ENCODE measurements around the gene HDGF.

The HDGF gene

DNA sequence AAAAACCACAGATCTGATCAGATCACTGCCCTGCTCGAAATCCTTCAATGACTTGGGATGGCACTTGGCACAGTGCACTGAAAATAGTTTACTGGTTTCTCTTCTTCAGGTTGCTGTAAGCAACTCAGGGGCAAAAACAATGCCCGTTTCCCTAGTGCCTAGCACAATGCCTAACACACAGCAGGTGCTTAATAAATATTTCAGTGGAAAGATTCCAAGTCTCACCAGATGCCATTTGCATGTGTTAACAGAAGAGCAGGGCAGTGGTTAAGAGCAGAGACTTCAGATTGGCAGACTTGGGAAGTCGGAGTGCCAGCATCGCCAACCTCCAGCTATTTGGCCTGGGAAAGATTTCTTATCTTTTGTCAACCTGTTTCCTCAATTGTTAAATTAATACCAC, 34.1 kb downstream of the HDGF start:
- no peak for DNase-seq

DNA sequence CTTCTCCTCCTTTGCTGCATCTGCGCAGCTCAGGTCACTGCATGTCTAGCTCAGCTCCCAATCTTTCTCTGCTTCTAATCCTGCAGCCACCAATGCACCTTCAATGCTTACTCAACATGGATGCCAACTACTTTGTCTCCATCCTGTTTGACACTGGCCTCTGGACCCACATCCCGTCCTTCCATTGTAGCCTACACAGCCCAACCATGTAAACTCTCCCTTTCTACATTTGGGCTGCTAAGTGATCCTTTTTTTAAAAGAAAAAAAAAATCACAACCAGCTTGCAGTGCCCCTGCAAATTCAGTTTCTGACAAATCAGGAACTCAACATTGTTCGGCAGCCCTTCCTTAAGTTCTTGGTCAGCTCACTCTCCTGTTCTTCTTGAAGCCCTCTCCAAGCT, 36.6 kb downstream of the HDGF start:
- no peak for DNase-seq

DNA sequence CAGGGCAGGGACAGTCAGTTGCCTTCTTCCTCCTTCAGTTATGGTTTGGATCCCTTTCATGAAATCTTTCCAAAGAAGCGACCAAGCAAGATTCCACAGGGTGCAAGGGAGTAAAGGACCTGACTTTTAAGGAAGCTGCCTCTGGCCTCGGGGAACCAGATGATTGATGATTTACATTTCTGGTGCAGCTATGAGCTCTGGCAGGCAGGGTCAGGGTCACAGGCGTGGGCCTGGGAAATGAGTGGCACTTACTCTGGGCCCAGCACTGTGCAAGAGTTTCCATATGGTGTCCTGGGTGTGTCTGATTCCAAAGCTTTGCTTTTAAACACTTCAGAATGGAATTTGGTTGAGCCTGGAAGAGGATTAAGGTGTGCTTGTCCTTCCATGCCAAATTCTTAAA, 38.8 kb downstream of the HDGF start:
- DNase-seq: no peak

DNA sequence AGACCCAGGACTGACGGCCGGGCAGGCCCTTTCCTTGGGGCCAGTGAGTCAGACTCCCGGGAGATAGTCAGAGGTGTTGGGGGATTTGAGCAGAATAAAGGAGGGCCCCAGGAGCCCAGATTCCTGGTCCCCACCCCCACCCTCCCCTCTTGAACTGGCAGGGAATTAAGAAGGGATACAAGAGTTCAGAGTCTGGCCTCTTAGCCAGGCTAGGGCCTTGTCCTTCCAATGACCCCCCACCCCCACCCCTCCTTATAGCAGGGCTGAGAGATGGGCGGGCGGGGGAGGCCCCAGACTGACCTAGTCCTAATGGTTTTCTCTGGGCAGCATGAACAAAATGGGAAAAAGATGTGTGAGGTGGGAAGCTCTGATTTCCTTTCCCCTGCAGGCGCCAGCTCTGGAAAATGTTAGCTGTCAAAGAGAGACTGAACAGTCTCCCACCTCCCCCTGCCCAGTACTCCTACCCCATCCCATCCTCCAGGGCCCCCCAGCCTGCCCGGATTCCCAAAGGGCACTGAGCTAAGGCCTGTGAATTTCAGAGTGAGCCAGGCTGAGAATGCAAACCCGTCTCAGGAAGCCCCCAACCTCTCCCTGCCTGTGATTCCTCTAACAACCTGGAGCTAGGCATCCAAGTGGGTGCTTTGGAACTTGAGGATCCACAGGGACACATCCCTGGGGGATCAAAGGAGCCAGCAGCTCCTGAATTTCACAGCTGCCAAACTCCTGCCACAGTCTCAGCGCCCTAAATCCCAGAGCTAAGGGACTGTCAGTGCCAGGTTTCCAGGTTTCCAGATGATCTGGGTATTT, 40.3 kb downstream of the HDGF start:
- DNase-seq: no peak

DNA sequence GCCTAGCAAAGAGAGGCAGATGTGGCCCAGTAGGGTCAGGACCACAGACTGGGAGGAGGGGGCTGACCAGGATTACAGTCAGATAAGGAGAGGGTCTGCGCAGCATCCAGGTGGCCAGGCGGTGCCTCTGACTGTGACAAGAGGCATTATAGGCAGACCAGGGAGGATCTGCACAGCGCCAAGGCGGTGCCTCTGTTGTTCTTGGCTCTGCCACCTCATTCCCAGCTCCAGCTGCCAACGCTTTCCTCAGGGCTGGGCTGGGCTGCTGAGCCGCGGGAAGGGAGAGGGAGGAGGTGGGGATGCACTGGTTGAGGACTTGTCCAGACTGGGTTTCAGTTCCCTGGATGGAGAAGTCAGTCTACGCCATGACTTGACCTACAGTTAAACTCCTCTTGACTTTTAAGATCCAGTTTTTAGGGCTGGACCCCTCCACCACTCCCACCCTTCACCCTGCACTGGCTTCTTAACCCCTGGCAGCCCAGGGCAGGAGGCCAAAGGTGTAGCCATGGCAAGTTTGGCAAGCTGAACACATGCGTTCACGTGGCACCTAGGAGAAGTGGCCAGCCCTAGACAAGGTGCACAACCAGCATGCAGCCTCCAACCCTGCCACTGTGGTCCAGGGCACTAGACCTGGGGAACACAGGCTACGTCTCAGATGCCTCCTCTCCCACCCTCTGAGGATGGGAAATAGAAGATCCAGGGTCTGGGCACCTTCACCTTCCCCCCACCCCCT, 41.6 kb downstream of the HDGF start:
- no peak for DNase-seq

DNA sequence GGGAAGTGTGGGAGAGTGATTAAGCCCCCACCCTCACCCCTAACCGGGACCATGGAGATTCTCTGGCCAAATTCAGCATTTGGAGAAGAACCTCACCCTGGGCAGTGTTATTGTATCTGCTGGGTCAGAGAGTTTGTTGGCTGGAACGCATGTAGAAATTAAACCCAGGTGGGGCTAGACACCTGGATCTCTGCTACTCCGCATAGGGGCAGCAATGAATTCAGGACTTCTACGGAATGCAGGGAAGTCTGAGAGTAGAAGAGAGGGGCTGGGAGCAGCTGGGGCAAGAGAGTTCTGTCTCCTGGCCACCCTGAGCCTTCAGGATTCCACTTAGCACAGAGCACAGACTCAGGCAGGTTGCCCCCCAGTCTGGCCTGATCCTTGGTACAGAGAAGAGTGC, 42.4 kb downstream of the HDGF start:
- DNase-seq: no peak

DNA sequence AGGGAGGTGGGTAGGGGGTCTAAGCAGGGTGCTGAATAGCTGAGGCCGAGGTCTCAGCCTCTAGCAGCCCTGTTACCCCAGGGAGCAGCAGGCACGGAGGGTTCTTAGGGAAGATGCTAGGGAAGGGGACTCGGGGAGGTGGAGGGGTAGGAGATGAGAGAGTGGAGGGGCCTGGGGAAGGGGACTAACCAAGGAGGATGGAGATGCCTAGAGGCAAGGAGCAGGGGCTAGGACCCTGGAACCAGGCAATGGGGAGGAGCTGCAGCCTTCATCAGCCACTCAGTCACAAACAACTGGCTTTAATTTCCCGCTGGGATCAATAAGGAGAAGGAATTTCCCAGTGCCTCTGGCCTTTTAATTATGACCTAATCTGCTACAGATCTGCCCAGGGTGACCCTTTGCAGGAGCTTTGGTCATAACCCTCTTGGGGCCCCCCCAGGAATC, 43.2 kb downstream of the HDGF start:
- DNase-seq: no peak

DNA sequence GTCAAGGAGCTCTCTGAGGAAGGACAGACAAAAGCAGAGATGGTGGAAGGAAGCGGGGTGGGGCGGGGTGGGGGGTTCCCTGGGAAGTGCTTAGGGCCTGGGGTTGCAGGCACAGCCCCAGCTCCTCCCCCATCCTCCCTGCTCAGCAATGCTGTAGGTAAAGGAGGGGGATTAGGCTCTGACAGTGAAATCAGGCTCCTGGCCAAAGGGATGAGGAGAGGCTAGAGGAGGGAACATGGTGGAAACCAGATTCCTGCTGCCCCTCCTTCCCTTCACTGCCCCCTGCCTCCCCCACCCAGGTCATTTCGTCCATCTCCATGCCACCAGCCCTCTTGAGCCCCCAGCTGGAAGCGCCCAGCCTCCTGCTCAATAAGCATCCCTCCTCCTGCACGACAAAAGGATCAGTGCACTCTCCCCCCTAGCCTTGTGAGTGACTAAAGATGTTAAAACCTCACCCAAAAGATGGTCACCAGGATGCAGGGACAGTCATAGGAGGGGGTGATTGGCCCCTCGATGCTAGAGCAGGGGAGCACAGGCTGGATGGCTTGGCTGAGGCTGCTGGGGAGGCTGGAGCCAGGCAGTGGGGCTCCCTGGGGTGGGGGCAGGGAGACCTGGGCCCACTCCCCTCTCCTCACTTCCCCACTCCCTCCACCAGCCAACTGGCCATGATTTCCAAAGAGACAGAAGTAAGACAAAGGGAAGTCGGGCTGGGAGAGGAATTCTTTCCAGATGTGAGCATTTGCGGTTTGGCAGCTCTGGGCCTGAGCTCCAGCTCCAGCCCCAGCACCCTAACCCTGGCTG, 43.9 kb downstream of the HDGF start:
- no peak for DNase-seq

DNA sequence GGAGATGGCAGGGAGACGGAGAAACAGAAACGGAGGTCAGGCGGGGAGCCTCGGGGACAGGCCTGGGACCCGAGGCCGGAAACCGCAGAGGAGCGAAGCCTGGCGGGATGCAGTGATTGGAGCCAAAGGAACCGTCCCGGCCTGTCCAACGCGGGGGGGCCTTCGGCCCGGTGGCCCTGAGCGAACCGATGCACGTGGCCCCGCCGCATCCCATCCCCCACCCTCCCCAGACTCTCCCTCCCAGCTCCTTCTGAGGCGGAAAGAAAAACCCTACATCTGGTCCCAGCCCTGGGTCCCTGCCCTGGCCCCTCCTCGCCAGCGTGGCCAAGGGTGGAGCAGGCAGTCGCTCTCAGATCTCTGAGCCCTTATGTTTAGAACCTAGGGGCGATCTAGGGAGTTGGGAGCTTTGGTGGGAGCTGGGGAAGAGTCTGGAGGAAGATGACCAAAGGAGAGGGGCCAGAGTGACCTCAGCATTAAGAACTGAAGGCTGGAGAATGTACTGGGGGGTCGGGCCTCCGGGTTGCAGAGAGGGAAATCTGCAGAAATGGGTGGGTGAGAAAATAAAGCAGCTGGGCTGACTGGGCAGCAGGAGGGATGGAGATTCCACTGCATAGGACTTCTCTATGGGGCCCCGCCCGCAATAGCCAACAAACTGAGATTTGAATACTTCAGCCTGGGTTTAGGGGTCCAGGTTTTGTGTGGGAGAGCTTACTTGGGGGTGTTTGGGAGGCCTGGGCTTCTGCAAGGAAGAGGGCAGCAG, 44.6 kb downstream of the HDGF start:
- DNase-seq: no peak

DNA sequence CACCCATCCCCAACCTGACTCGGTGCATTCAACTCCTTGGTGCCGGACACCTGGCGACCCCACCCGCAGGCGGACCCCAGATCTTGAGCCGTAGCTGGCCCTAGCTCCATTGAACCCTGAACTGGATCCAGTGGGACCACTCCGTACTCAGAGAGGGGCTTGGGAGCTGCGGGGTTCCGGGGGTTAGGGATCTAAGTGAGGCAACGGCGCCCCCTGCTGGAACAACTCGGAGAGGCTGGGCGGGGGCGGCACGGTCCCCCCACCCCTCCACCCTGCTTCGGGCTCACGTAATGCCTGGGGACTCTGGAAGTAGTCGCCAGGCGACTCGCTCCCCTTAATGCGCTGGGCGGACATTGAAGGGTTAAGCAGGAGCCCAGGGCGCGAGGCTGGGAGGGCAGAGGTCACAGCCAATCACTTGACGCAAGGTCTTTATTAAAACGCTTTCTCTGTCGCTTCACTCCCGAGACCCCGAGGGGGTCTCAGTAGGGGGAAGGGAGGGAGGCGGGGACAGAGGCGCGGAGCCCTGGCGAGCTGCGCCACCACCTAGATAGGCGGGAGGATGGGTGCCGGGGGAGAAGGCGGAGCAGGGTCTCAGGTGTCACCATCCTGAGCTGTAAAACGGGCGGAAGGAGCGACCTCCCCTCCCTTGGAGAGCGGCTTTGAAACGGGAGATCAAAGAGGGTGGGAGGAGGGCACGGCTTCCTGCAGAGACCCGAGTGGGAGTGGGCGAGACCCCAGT, 45.4 kb downstream of the HDGF start:
- DNase-seq: peak in 1 of 2 donors; percentile 21

DNA sequence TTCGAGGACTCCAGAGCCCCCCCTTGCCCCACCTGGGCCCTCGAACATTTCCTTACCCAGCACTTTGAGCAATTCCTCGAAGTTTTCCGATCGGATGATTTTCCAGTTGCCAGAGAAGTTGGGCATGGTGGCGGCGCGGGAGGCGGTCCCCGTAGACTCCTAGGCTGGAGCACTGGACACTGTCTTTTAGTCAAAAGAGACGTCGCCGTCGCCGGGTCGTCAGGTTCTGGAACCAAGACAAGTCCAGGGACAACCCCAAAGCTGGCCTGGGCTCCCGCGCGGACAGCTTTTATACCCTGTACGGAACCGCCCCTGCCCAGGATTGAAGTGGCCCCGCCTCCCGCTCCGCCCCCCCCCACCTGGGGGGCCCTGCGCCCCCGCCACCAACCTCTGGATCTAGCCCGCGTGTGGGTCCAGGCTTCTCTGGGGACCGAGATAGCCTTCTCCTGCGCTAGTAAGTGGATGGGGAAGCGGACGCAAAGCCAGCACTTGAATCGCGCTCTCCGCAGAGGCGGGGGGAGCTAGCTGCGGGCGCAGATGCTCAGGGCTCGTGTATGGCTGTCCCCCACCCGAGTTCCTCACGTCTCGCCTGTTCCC, 46.1 kb downstream of the HDGF start, which contains the start of gene CRABP2:
TSS of gene CRABP2 (minus strand) at position 263 of the 597 bp plus-strand sequence. CDS start at position 126, 137 bp downstream.
- DNase-seq: no peak

DNA sequence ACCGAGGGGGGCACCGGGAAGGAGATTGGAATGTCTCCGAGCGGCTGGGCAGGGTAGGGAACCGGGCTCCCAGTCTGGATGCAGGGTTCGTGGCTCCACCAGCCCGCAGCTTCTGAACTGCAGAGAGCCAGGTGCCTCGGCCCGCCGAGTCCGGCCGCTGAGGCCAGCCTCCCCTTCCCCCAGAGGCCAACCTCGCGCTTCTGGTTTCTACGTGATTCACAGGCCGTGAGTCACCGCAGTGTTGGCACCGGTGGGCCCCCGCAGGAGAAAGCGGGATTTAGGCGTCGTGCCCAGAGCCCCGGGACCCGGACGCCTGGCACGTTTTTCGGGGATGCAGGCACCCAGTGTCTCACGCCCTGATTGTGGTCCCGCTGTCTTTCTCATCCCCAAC, 46.5 kb downstream of the HDGF start:
- no peak for DNase-seq

DNA sequence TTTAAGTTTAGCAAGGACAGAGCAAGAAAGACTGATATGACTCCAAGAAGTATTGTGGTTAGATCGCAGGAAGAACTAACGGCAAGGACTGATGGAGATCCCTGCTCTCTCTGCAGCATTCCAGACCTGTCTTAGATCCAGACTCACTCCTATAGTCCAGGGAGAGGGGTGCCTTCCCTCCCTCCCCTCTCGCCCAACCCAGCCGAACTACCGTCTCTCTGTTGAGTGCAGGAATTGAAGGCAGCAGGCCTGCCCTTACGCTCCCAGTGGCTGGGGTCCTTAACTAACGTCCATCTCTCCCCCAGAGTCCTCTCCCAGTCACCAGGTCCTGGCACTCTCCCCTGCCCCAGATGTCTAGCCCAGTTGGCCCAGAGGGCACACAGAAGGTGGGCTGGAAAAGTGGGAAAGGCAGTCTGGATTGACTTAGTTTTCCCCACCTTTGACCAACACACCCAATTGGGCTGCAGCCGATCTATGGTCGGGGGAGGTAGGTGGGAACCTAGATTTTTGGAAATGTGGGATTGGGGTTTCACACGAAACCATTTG, 47.2 kb downstream of the HDGF start:
- DNase-seq: no peak

DNA sequence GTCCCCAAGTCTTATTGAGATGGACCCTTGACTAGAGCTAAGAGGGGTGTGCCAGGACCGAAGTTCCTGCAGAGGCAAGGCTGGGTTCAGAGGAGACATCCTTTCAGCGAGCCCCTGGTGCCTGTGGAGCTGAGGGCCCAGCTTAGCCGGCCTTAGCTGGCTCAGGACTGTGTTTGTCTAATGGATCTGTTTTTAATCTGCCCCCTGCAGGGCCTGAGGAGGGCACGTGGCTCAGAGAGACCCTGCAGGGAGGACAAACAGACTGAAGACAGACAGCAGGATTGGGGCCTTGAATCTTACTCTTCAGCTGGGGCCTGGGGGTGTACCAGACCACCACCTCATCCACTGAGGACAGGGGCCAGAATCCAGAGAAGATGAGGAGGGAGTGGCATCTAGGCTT, 47.7 kb downstream of the HDGF start:
- no peak for DNase-seq

DNA sequence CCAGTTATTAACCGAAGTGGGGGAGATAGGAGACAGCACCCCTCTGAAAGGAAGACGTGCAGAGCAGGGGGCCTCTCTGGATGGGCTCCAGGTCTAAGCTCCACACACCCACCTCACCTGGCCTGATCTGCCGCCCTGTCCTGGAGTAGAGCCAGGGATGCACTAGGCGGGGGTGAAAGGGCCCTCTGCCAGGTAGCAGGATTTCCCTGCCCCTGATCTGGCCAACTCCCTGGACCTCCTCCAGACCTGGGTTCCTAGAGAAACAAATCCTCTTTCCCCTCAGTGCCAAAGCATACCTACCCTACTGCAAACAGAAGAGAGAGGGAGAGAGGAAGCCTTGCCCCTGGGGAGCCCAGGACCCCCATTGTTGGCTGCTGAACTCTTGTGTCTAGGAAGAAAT, 48.1 kb downstream of the HDGF start:
- no peak for DNase-seq

DNA sequence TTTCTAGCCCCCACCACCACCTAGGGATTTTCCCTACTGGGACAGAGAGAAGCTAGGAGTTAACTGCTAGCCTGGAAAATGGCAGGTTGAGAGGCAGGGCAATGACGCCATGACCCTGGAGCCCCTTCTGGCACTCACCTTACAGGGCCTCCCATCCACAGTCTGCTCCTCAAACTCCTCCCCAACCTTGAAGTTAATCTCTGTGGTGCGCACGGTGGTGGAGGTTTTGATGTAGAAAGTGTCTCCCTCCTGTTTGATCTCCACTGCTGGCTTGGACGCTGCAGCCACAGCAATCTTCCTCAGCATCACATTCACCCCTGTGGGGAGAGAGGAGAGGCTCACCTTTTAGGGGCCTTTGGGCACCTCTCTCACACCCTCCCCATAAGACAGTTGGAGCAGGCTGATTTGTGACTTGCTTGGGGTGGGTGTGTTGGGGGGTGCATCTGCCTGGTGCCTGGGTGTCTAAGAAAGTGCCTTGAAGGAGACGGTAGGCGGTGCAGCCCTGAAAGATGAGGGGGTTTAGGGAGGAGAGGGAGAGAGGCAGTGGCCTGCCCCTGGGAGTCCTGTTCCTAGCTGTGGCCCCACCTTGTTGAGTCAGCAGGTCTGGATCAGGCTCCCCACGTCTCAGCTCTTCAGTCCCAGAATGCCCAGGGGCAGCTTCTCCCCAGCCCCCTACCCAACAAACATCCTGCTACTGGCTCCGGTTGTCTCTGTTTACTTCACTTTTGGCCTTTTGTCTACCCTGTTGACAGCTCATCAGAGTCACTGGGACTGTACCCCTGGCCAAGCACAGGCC, 50.5 kb downstream of the HDGF start:
- no peak for DNase-seq

DNA sequence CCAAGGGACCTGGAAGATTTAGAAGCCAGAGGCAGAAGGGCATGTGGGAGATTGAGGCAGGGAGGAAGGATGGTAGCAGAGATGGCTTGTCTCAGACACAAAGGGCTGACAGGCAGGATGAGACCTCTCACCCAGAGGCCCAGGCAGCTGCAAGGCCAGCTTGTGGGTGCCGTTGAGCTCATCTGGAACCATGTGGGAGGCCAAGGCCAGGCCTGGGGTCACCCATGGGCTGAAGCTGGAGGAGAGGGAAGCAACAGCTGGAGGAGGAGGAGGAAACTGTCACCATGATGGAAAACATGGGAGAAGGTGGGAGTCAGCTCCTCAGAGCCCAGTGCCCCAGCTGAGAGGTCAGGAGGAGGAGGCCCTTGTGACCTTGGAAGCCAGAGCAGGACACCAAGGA, 52.5 kb downstream of the HDGF start:
- DNase-seq: no peak

DNA sequence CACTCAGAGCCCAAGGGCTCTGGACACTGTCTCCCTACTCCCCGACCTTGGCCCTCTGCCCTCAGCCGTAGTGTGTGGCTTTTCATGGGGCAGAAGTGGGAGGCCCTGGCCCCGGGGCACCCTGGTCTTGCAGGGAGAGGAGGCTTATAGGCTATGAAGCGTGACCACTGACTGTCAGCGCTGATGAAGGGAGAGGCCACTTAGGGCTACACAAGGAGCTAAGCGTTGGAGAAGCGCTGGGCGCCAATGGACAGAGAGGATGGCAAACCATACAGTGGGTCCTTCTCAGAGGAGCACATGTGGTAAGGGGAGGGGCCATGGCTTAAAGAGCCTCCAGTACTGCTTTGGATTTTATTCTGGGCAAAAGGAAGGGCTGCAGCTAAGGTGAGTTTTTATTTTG, 54.0 kb downstream of the HDGF start:
- no peak for DNase-seq

DNA sequence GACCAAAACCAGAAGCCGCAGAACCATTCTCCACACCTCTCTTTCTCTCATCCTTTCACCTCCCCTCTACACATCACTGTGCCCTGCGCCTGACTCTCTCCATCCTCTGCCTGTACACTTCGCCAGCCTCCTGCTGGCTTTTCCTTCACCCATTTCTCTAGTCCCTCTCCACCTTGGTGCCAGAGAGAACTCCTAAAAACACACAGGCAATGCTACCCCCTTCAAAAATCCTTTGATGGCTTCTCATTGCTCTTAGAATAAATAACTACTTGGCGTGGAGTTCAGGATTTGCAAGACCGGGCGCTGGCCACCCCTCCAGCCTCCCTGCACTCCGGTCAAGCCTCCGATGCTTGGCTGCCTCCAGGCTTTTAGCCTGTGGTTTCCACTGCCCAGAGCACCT, 54.7 kb downstream of the HDGF start:
- DNase-seq: no peak

DNA sequence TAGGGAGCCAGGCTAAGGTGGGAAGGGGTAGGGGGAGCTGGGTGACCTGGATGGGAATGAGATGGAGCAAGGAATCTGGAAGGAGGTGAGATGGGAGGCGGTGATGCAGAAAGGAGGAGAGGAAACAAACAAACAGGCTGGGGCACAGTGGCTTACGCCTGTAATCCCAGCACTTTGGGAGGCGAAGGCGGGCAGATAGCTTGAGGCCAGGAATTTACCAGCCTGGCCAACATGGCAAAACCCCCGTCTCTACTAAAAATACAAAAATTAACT, 56.8 kb downstream of the HDGF start:
- DNase-seq: no peak

Measured in bone marrow (tissue), 2 donors.